ENCODE measurements around the gene FAM118A.

The FAM118A gene

GRCh38 chr22:45295492-45295891 is 14.2 kb upstream of the FAM118A start:
- TF ChIP-seq CTCF (conservative IDR thresholded peaks at IDR 0.05), result no peak
- H3K27ac ChIP-seq, result no peak overlapping the region

GRCh38 chr22:45296628-45297297 is 13.0 kb upstream of the FAM118A start:
- H3K27ac ChIP-seq, result no peak overlapping the region
- no peak for TF ChIP-seq CTCF (conservative IDR thresholded peaks at IDR 0.05)

- TF ChIP-seq CTCF (conservative IDR thresholded peaks at IDR 0.05), result no peak
- no peak overlapping the region for H3K27ac ChIP-seq
Observed at GRCh38 chr22:45298934-45299505, 10.7 kb upstream of the FAM118A start.

- no peak overlapping the region for H3K27ac ChIP-seq
Observed at GRCh38 chr22:45302751-45303150, 7.0 kb upstream of the FAM118A start.

GRCh38 chr22:45303181-45303580 is 6.6 kb upstream of the FAM118A start:
- H3K27ac ChIP-seq, result no peak overlapping the region
- TF ChIP-seq CTCF (conservative IDR thresholded peaks at IDR 0.05), result no peak

More at GRCh38 chr22:45302751-45303150, 7.0 kb upstream of the FAM118A start:
- TF ChIP-seq CTCF (conservative IDR thresholded peaks at IDR 0.05), result no peak

- no peak for TF ChIP-seq CTCF (conservative IDR thresholded peaks at IDR 0.05)
- no peak overlapping the region for H3K27ac ChIP-seq
Observed at GRCh38 chr22:45304971-45305370, 4.8 kb upstream of the FAM118A start.

- no peak for TF ChIP-seq CTCF (conservative IDR thresholded peaks at IDR 0.05)
- no peak overlapping the region for H3K27ac ChIP-seq
Observed at GRCh38 chr22:45305456-45306075, 4.2 kb upstream of the FAM118A start.
